Endothelial cell (in vitro differentiated cells): Measurements from ENCODE around the gene YJEFN3. TPM values are rescaled to one million over a fixed set of nuclear protein-coding genes. Genes with fewer than 3 reads are reported as not detected.

Source experiments
- DNase-seq: peaks from one replicate; pipeline ENCODE4 v3.0.0; 2021; ENCODE audit warnings: low spot score
- H3K27ac Mint-ChIP-seq: one replicate; pipeline ENCODE4 v1.8.0; 2021; ENCODE audit warnings: mixed read lengths, inconsistent platforms; ENCODE audit not compliant: unreplicated experiment
- H3K27me3 Mint-ChIP-seq: one replicate; pipeline ENCODE4 v1.8.0; 2021; ENCODE audit warnings: mild to moderate bottlenecking, moderate library complexity, mixed read lengths, inconsistent platforms; ENCODE audit not compliant: unreplicated experiment
- H3K36me3 Mint-ChIP-seq: one replicate; pipeline ENCODE4 v1.8.0; 2021; ENCODE audit warnings: mild to moderate bottlenecking, low read depth, mixed read lengths, inconsistent platforms; ENCODE audit not compliant: unreplicated experiment
- H3K4me1 Mint-ChIP-seq: one replicate; pipeline ENCODE4 v1.8.0; 2021; ENCODE audit warnings: mild to moderate bottlenecking, mixed read lengths, inconsistent platforms; ENCODE audit not compliant: unreplicated experiment
- H3K4me3 Mint-ChIP-seq: one replicate; pipeline ENCODE4 v1.8.0; 2021; ENCODE audit warnings: mild to moderate bottlenecking, mixed read lengths, inconsistent platforms; ENCODE audit not compliant: unreplicated experiment
- H3K9me3 Mint-ChIP-seq: one replicate; pipeline ENCODE4 v1.8.0; 2021; ENCODE audit warnings: mixed read lengths, inconsistent platforms; ENCODE audit not compliant: unreplicated experiment
- total RNA-seq: library from RNA; stranded (reverse); fragmentation: NEBNext Ultra II Directional; extraction: Animal tissue kit (Norgen Biotek cat#: 25700); gene quantifications from one replicate; pipeline ENCODE4 v1.2.1, GENCODE V29; 2021; ENCODE audit not compliant: unreplicated experiment
- TF ChIP-seq, protein P1 (sequence below): fragments of 200-600 bp; sonication (generic); IDR thresholded peaks from one replicate; pipeline ENCODE4 v1.5.0; 2021; ENCODE audit warnings: antibody characterized with exemption; ENCODE audit not compliant: unreplicated experiment

The YJEFN3 gene
- total RNA-seq, 1 donor from 2014 or later = 5.2 TPM

DNA sequence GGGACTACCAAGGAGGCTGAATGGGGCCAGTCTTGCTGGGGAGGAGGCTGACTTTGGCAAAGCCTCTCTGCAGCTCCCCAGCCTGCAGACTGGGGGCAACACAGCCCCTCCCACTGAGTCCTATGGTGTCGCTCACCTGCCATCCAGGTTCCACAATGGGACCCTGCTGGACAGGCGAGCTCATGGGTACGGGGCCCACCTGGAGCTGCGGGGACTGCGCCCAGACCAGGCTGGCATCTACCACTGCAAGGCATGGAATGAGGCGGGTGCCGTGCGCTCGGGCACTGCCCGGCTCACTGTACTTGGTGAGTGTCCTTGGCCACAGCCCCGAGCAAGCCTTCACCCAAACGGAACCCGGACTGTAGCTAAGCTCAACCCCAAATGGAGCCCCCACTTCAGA, 14.4 kb downstream of the YJEFN3 start:
- Mint-ChIP-seq H3K9me3 (no peaks in the 10 kb centered on the region), H3K27ac (no peak overlapping the region), H3K36me3 (peaks cover 6% of the 10 kb centered on the region), H3K27me3 (peaks cover 12% of the 10 kb centered on the region), H3K4me1 (no peaks in the 10 kb centered on the region), H3K4me3 (no peak overlapping the region)
- TF ChIP-seq, protein P1, sequence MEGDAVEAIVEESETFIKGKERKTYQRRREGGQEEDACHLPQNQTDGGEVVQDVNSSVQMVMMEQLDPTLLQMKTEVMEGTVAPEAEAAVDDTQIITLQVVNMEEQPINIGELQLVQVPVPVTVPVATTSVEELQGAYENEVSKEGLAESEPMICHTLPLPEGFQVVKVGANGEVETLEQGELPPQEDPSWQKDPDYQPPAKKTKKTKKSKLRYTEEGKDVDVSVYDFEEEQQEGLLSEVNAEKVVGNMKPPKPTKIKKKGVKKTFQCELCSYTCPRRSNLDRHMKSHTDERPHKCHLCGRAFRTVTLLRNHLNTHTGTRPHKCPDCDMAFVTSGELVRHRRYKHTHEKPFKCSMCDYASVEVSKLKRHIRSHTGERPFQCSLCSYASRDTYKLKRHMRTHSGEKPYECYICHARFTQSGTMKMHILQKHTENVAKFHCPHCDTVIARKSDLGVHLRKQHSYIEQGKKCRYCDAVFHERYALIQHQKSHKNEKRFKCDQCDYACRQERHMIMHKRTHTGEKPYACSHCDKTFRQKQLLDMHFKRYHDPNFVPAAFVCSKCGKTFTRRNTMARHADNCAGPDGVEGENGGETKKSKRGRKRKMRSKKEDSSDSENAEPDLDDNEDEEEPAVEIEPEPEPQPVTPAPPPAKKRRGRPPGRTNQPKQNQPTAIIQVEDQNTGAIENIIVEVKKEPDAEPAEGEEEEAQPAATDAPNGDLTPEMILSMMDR = no peak
- DNase-seq = no peak

DNA sequence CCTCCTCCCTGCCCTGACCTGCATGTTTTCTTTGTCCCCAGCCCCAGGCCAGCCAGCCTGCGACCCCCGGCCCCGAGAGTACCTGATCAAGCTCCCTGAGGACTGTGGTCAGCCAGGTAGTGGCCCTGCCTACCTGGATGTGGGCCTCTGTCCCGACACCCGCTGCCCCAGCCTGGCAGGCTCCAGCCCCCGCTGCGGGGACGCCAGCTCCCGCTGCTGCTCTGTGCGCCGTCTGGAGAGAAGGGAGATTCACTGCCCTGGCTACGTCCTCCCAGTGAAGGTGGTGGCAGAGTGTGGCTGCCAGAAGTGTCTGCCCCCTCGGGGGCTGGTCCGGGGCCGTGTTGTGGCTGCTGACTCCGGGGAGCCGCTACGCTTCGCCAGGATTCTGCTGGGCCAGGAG, 14.9 kb downstream of the YJEFN3 start:
- Mint-ChIP-seq H3K36me3 (peaks cover 4% of the 10 kb centered on the region), H3K27ac (no peak overlapping the region), H3K4me3 (no peak overlapping the region), H3K4me1 (no peaks in the 10 kb centered on the region), H3K27me3 (peaks cover 12% of the 10 kb centered on the region), H3K9me3 (no peaks in the 10 kb centered on the region)
- TF ChIP-seq, protein P1 = no peak
- no peak for DNase-seq

DNA sequence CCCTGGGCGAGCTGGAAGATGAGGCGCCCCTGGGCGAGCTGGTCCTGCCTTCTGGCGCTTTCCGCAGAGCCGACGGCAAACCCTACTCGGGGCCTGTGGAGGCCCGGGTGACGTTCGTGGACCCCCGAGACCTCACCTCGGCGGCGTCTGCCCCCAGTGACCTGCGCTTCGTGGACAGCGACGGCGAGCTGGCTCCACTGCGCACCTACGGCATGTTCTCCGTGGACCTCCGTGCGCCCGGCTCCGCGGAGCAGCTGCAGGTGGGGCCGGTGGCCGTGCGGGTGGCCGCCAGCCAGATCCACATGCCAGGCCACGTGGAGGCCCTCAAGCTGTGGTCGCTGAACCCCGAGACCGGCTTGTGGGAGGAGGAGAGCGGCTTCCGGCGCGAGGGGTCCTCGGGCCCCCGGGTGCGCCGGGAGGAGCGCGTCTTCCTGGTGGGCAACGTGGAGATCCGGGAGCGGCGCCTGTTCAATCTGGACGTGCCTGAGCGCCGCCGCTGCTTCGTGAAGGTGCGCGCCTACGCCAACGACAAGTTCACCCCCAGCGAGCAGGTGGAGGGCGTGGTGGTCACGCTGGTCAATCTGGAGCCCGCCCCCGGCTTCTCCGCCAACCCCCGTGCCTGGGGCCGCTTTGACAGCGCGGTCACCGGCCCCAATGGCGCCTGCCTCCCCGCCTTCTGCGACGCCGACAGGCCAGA, 15.7 kb downstream of the YJEFN3 start:
- TF ChIP-seq, protein P1 = no peak
- no peaks in the 10 kb centered on the region for H3K9me3 Mint-ChIP-seq
- no peak for DNase-seq
- no peak overlapping the region for H3K4me3 Mint-ChIP-seq
- peaks cover 4% of the 10 kb centered on the region for H3K36me3 Mint-ChIP-seq
- H3K27ac Mint-ChIP-seq = no peak overlapping the region
- H3K4me1 Mint-ChIP-seq = no peaks in the 10 kb centered on the region
- H3K27me3 Mint-ChIP-seq = peaks cover 7% of the 10 kb centered on the region

DNA sequence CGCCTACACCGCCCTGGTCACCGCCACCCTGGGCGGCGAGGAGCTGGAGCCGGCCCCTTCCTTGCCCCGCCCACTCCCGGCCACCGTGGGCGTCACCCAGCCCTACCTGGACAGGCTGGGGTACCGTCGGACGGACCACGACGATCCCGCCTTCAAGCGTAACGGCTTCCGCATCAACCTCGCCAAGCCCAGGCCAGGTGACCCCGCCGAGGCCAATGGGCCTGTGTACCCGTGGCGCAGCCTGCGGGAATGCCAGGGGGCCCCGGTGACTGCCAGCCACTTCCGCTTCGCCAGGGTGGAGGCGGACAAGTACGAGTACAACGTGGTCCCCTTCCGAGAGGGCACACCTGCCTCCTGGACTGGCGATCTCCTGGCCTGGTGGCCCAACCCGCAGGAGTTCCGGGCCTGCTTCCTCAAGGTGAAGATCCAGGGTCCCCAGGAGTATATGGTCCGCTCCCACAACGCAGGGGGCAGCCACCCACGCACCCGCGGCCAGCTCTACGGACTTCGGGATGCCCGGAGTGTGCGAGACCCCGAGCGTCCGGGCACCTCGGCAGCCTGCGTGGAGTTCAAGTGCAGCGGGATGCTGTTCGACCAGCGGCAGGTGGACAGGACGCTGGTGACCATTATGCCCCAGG, 16.4 kb downstream of the YJEFN3 start:
- Mint-ChIP-seq H3K4me1 (no peaks in the 10 kb centered on the region), H3K27ac (no peak overlapping the region), H3K4me3 (no peak overlapping the region), H3K27me3 (peaks cover 7% of the 10 kb centered on the region), H3K9me3 (no peaks in the 10 kb centered on the region), H3K36me3 (peaks cover 4% of the 10 kb centered on the region)
- no peak for DNase-seq
- TF ChIP-seq, protein P1 = no peak

DNA sequence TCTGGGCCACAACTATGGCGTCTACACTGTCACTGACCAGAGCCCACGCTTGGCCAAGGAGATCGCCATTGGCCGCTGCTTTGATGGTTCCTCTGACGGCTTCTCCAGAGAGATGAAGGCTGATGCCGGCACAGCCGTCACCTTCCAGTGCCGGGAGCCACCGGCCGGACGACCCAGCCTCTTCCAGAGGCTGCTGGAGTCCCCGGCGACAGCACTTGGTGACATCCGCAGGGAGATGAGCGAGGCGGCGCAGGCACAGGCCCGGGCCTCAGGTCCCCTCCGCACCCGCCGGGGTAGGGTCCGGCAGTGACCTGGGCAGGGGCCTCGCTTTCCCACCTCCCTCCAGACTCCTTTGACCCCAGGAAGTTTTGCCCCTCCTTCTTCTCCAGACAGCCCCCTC, 17.0 kb downstream of the YJEFN3 start:
- DNase-seq = no peak
- no peak overlapping the region for H3K4me3 Mint-ChIP-seq
- no peaks in the 10 kb centered on the region for H3K4me1 Mint-ChIP-seq
- H3K36me3 Mint-ChIP-seq = peaks cover 4% of the 10 kb centered on the region
- H3K27me3 Mint-ChIP-seq = peaks cover 6% of the 10 kb centered on the region
- H3K9me3 Mint-ChIP-seq = no peaks in the 10 kb centered on the region
- TF ChIP-seq, protein P1 = no peak
- no peak overlapping the region for H3K27ac Mint-ChIP-seq
